PC-9 (cell line): ENCODE data around the gene LIMCH1. TPM values are rescaled to one million over a fixed set of nuclear protein-coding genes. Genes with fewer than 3 reads are reported as not detected.

Source experiments
- BruUV-seq: library from RNA; stranded (reverse); fragments of 400-500 nt; replicated peaks from 2 replicates; lab custom pipeline; 2021; lab: Mats Ljungman, UMichigan
- CTCF ChIA-PET: fragments of 300-600 bp; sonication (Branson Sonifier 250); formaldehyde crosslinking; loops from one replicate; lab custom pipeline; 2022; ENCODE audit warnings: antibody characterized with exemption; lab: Charles Lee
- POLR2A ChIA-PET: fragments of 300-600 bp; sonication (Branson Sonifier 250); formaldehyde crosslinking; loops from one replicate; lab custom pipeline; 2022; ENCODE audit warnings: antibody characterized with exemption; ENCODE audit not compliant: unreplicated experiment; lab: Charles Lee
- DNase-seq, 2 experiments: peaks; one replicate each; pipeline versions ENCODE4 v3.0.0 to v3.0.0-alpha.2; 2015 to 2022; ENCODE audit warnings: mixed read lengths in 1 of 2
- H2AFZ ChIP-seq: fragments of 200-600 bp; sonication (generic); 2 replicates; pipeline ENCODE4 v1.8.1; 2017; ENCODE audit warnings: antibody characterized with exemption
- H3F3A ChIP-seq: fragments of 200-600 bp; sonication (generic); 2 replicates; pipeline ENCODE4 v1.8.1; 2017; ENCODE audit warnings: antibody characterized with exemption, mild to moderate bottlenecking, low read depth; ENCODE audit not compliant: insufficient read depth
- H3K27ac ChIP-seq: fragments of 200-600 bp; sonication (generic); 2 replicates; pipeline ENCODE4 v1.6.1; 2016; ENCODE audit warnings: mixed run types
- H3K27me3 ChIP-seq: fragments of 200-600 bp; sonication (generic); 2 replicates; pipeline ENCODE4 v1.6.1; 2016; ENCODE audit warnings: low read depth, mixed run types; ENCODE audit not compliant: insufficient read depth
- H3K36me3 ChIP-seq: fragments of 200-600 bp; sonication (generic); 2 replicates; pipeline ENCODE4 v1.6.1; 2016; ENCODE audit warnings: low read depth, mixed run types
- H3K4me1 ChIP-seq: fragments of 200-600 bp; sonication (generic); replicated peaks from 2 replicates; pipeline ENCODE4 v1.6.1; 2016; ENCODE audit warnings: mixed run types; ENCODE audit not compliant: insufficient read depth
- H3K4me2 ChIP-seq: fragments of 200-600 bp; sonication (generic); 2 replicates; pipeline ENCODE4 v1.6.1; 2017; ENCODE audit warnings: mixed run types
- H3K4me3 ChIP-seq: fragments of 200-600 bp; sonication (generic); 2 replicates; pipeline ENCODE4 v1.6.1; 2016; ENCODE audit warnings: mixed run types
- H3K79me2 ChIP-seq: fragments of 200-600 bp; sonication (generic); 2 replicates; pipeline ENCODE4 v1.6.1; 2017; ENCODE audit warnings: low read depth, mixed run types
- H3K9me2 ChIP-seq: fragments of 200-600 bp; sonication (generic); 2 replicates; pipeline ENCODE4 v1.8.1; 2017; ENCODE audit warnings: mild to moderate bottlenecking; ENCODE audit not compliant: insufficient read depth
- H3K9me3 ChIP-seq: fragments of 200-600 bp; sonication (generic); 2 replicates; pipeline ENCODE4 v1.8.1; 2016; ENCODE audit warnings: low read depth; ENCODE audit not compliant: insufficient read depth
- H4K20me1 ChIP-seq: fragments of 200-600 bp; sonication (generic); 2 replicates; pipeline ENCODE4 v1.8.1; 2017; ENCODE audit not compliant: insufficient read depth
- EZH2 ChIP-seq: fragments of 200-600 bp; sonication (generic); IDR thresholded peaks from 2 replicates; pipeline ENCODE4 v1.8.0; 2017; ENCODE audit warnings: antibody characterized with exemption, low read depth
- intact Hi-C: fragments of 100-400 bp; cut with micrococcal nuclease; formaldehyde crosslinking; loops from one replicate; pipeline ENCODE4 v1.10.0; 2022; ENCODE audit not compliant: unreplicated experiment
- total RNA-seq: library from RNA; stranded (reverse); gene quantifications from 2 replicates; pipeline ENCODE4 v1.2.3, GENCODE V29; 2021
- TF ChIP-seq, protein P1 (sequence below): fragments of 200-600 bp; sonication (generic); conservative IDR thresholded peaks from 2 replicates; pipeline ENCODE4 v1.6.1; 2017; ENCODE audit warnings: mixed run types, antibody characterized with exemption, mild to moderate bottlenecking, moderate library complexity

Gene LIMCH1
- total RNA-seq, 1 experiment from 2014 or later: 339 TPM

DNA sequence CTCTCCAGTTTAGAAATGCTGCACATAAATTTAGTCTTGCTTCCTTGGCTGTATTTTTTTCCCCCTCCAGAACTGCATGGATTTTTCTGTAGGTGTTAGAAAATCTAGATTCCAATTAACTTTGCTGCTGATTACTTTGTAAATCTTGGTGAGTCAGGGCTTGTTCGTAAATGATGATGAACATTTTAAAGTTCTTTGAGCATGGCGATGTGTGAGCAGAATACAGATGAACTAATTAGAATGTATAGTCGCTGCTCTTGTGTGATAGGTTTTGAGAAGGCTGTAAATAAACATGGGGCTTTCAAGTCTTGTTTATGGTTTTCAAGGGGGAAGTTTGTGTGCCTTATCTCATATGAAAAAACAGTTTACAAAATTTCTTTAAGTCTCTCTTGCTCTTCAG is 23.3 kb downstream of the LIMCH1 start:
- no peaks in the 10 kb centered on the region for H3K9me2 ChIP-seq
- no peaks in the 10 kb centered on the region for H3F3A ChIP-seq
- TF ChIP-seq EZH2: no peak
- TF ChIP-seq, protein P1, sequence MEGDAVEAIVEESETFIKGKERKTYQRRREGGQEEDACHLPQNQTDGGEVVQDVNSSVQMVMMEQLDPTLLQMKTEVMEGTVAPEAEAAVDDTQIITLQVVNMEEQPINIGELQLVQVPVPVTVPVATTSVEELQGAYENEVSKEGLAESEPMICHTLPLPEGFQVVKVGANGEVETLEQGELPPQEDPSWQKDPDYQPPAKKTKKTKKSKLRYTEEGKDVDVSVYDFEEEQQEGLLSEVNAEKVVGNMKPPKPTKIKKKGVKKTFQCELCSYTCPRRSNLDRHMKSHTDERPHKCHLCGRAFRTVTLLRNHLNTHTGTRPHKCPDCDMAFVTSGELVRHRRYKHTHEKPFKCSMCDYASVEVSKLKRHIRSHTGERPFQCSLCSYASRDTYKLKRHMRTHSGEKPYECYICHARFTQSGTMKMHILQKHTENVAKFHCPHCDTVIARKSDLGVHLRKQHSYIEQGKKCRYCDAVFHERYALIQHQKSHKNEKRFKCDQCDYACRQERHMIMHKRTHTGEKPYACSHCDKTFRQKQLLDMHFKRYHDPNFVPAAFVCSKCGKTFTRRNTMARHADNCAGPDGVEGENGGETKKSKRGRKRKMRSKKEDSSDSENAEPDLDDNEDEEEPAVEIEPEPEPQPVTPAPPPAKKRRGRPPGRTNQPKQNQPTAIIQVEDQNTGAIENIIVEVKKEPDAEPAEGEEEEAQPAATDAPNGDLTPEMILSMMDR: no peak
- POLR2A ChIA-PET: no interaction called here
- H3K4me1 ChIP-seq: no peaks in the 10 kb centered on the region
- intact Hi-C loops: no loop called here
- no peak overlapping the region for H3K4me2 ChIP-seq
- H3K9me3 ChIP-seq: no peaks in the 10 kb centered on the region
- H3K4me3 ChIP-seq: no peak overlapping the region
- H3K27ac ChIP-seq: no peak overlapping the region
- no peaks in the 10 kb centered on the region for H3K36me3 ChIP-seq
- CTCF ChIA-PET: no interaction called here
- H4K20me1 ChIP-seq: no peaks in the 10 kb centered on the region
- no peak for DNase-seq
- H3K27me3 ChIP-seq: no peaks in the 10 kb centered on the region
- BruUV-seq: no TSS peak
- H3K79me2 ChIP-seq: no peaks in the 10 kb centered on the region; the same call in 1 of the 2 replicates
- no peak overlapping the region for H2AFZ ChIP-seq

DNA sequence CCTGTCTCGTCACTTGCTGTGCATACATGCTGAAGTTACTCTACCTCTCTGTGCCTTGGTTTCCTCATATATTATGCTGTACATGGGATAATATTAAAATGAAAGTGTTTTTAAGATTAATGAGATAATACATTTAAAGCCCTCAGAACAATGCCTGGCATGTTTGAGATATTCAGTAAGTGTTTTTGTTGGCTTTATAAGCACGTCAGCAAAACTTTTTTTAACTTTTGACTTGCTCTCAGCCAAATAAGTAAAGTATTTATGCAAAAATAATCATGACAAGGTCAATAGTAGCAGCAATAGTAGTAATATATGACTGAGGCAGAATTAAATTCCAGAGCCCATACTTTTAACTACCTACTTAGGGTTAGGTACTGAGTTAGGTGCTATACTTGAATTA is 29.2 kb downstream of the LIMCH1 start:
- H3K4me2 ChIP-seq: no peak overlapping the region
- CTCF ChIA-PET: no interaction called here
- no TSS peak for BruUV-seq
- no peaks in the 10 kb centered on the region for H3K27me3 ChIP-seq
- H3F3A ChIP-seq: no peaks in the 10 kb centered on the region
- no peaks in the 10 kb centered on the region; the same call in 1 of the 2 replicates for H3K79me2 ChIP-seq
- no peaks in the 10 kb centered on the region for H3K9me3 ChIP-seq
- peaks cover under 1% of the 10 kb centered on the region for H3K4me1 ChIP-seq
- TF ChIP-seq, protein P1: no peak
- TF ChIP-seq EZH2: no peak
- no peak overlapping the region for H2AFZ ChIP-seq
- H3K27ac ChIP-seq: no peak overlapping the region
- POLR2A ChIA-PET: no interaction called here
- DNase-seq: no peak
- no peaks in the 10 kb centered on the region for H3K9me2 ChIP-seq
- intact Hi-C loops: no loop called here
- no peak overlapping the region for H3K4me3 ChIP-seq
- H4K20me1 ChIP-seq: no peaks in the 10 kb centered on the region
- H3K36me3 ChIP-seq: no peaks in the 10 kb centered on the region

DNA sequence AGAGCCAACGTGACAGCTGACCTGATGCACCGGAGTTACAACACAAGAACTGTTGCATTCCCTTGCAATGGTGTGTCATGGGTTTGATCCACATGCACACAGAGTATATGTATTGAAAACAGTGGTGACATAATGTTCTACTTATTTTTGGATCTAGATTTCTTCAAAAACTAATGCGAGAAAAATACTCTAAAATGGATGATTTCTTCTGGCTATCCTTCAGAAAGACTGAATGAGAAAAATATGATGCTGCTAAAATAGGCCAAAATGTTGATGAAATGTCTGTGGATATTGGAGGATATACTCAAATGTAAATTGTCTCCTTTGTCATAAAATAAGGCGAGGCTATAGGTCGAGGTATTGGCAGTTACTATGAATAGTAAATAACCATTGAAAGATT is 30.4 kb downstream of the LIMCH1 start:
- Histone ChIP-seq H3K27me3 (no peaks in the 10 kb centered on the region), H3F3A (no peaks in the 10 kb centered on the region), H3K4me3 (no peak overlapping the region), H3K4me2 (no peak overlapping the region), H3K79me2 (peaks cover 7% of the 10 kb centered on the region), H2AFZ (no peak overlapping the region), H3K27ac (no peak overlapping the region), H4K20me1 (no peaks in the 10 kb centered on the region), H3K9me3 (no peaks in the 10 kb centered on the region), H3K4me1 (peaks cover 13% of the 10 kb centered on the region), H3K36me3 (no peaks in the 10 kb centered on the region), H3K9me2 (no peaks in the 10 kb centered on the region)
- intact Hi-C loops: no loop called here
- ChIA-PET POLR2A (no interaction called here), CTCF (no interaction called here)
- no TSS peak for BruUV-seq
- no peak for DNase-seq
- no peak for TF ChIP-seq EZH2
- TF ChIP-seq, protein P1: no peak
